Uterus (tissue), 4 donors: Measurements from ENCODE around the gene OVAAL. TPM values are rescaled to one million over a fixed set of nuclear protein-coding genes. Genes with fewer than 3 reads are reported as not detected.

Source experiments
- DNase-seq, 2 donors: peaks; one replicate each; pipeline ENCODE4 v3.0.0-alpha.2; 2019 to 2020
- H3K27ac ChIP-seq, 2 donors: fragments of 200-600 bp; sonication (generic); 1 replicate in 1 of 2; 2 replicates in 1 of 2; pipeline ENCODE4 v1.5.1; 2016 to 2018
- H3K27me3 ChIP-seq, 2 donors: fragments of 200-600 bp; sonication (generic); one replicate each; pipeline ENCODE4 v1.5.1; 2018 to 2019; ENCODE audit warnings: control low read depth in 1 of 2
- H3K36me3 ChIP-seq, 2 donors: fragments of 200-600 bp; sonication (generic); one replicate each; pipeline ENCODE4 v1.5.1; 2019; ENCODE audit warnings: control low read depth in 1 of 2
- H3K4me1 ChIP-seq, 2 donors: fragments of 200-600 bp; sonication (generic); one replicate each; pipeline ENCODE4 v1.5.1; 2018 to 2019; ENCODE audit warnings: control low read depth in 1 of 2
- H3K4me3 ChIP-seq, 2 donors: fragments of 200-600 bp; sonication (generic); 1 replicate in 1 of 2; 2 replicates in 1 of 2; pipeline ENCODE4 v1.5.1; 2018 to 2019; ENCODE audit warnings: mild to moderate bottlenecking in 1 of 2
- H3K9me3 ChIP-seq, 2 donors: fragments of 200-600 bp; sonication (generic); one replicate each; pipeline ENCODE4 v1.5.1; 2019; ENCODE audit warnings: control low read depth in 1 of 2
- CTCF ChIP-seq, 4 experiments: fragments of 200-600 bp in 2 of 4; fragments of 450-650 bp in 2 of 4; sonication (generic) in 2 of 4; IDR thresholded peaks; one replicate each; pipeline ENCODE4 v1.5.1; 2016 to 2019; ENCODE audit warnings: antibody characterized with exemption in 4 of 4, mild to moderate bottlenecking in 2 of 4, moderate library complexity in 1 of 4
- POLR2A ChIP-seq, 2 donors: fragments of 450-650 bp; IDR thresholded peaks; one replicate each; pipeline ENCODE4 v1.6.1; 2016; ENCODE audit warnings: antibody characterized with exemption in 2 of 2, mild to moderate bottlenecking in 1 of 2, moderate library complexity in 1 of 2
- intact Hi-C: fragments of 100-400 bp; cut with DNase I; formaldehyde crosslinking; loops from one replicate; pipeline ENCODE4 v1.15.1; 2023; ENCODE audit warnings: low total_unique reads
- total RNA-seq, 4 donors: library from RNA; depleted of rRNA in 3 of 4; stranded (reverse); fragments of >200 nt in 3 of 4; gene quantifications; one replicate each; pipeline versions ENCODE4 v1.1.0 to v1.2.4, GENCODE V29; 2014 to 2023
- donor health status: DM: yes; HTN: yes; CAD: no.

Gene OVAAL
- total RNA-seq, 4 donors from 2014 or later, result not detected

GRCh38 chr1:180606155-180606554 is 47.4 kb downstream of the OVAAL start:
- TF ChIP-seq POLR2A (IDR thresholded peaks at IDR 0.05), result no peak
- no peak for TF ChIP-seq CTCF (IDR thresholded peaks at IDR 0.05)
- no peak overlapping the region for H3K27ac ChIP-seq
- no peak for DNase-seq
- no peaks in the 10 kb centered on the region for H3K9me3 ChIP-seq
- H3K4me3 ChIP-seq, result no peak overlapping the region
- no peaks in the 10 kb centered on the region for H3K27me3 ChIP-seq
- H3K36me3 ChIP-seq, result no peaks in the 10 kb centered on the region
- intact Hi-C loops, result no loop called here
- H3K4me1 ChIP-seq, result no peaks in the 10 kb centered on the region

- Histone ChIP-seq H3K9me3 (no peaks in the 10 kb centered on the region), H3K4me3 (no peak overlapping the region), H3K36me3 (no peaks in the 10 kb centered on the region), H3K4me1 (no peaks in the 10 kb centered on the region), H3K27ac (no peak overlapping the region), H3K27me3 (no peaks in the 10 kb centered on the region)
- TF ChIP-seq CTCF (IDR thresholded peaks at IDR 0.05) (no peak), POLR2A (IDR thresholded peaks at IDR 0.05) (no peak)
- DNase-seq, result no peak
- intact Hi-C loops, result no loop called here
Observed at GRCh38 chr1:180609643-180610555, 51.1 kb downstream of the OVAAL start.

GRCh38 chr1:180610556-180611015 is 51.8 kb downstream of the OVAAL start:
- Histone ChIP-seq H3K9me3 (no peaks in the 10 kb centered on the region), H3K27me3 (no peaks in the 10 kb centered on the region), H3K4me1 (no peaks in the 10 kb centered on the region), H3K36me3 (no peaks in the 10 kb centered on the region), H3K27ac (no peak overlapping the region), H3K4me3 (no peak overlapping the region)
- TF ChIP-seq POLR2A (IDR thresholded peaks at IDR 0.05) (no peak), CTCF (IDR thresholded peaks at IDR 0.05) (no peak)
- intact Hi-C loops, result no loop called here
- DNase-seq, result no peak

GRCh38 chr1:180611016-180611930 is 52.5 kb downstream of the OVAAL start:
- Histone ChIP-seq H3K9me3 (no peaks in the 10 kb centered on the region), H3K4me1 (no peaks in the 10 kb centered on the region), H3K27me3 (no peaks in the 10 kb centered on the region), H3K4me3 (no peak overlapping the region), H3K36me3 (no peaks in the 10 kb centered on the region), H3K27ac (peak overlapping the region; percentile 3 to 26)
- intact Hi-C loops, result no loop called here
- peak in 1 of 2 donors; percentile 18 for DNase-seq
- TF ChIP-seq POLR2A (IDR thresholded peaks at IDR 0.05), result no peak
- TF ChIP-seq CTCF (IDR thresholded peaks at IDR 0.05), result no peak
